ENCODE data around the gene DNAH2. TPM values are rescaled to one million over a fixed set of nuclear protein-coding genes. Genes with fewer than 3 reads are reported as not detected.
A peak's percentile ranks its signal among the peaks of the same experiment; 100 is the strongest.

The DNAH2 gene
- total RNA-seq, 1 donor from 2014 or later: 0.72 TPM

GRCh38 chr17:7833795-7834541 is 116.4 kb downstream of the DNAH2 start, which contains the start of gene KDM6B:
KDM6B (plus strand) TSS chr17:7834217; CDS start chr17:7845555, 11,338 bp downstream.
- Mint-ChIP-seq H3K9me3 (ENCODE audit: unreplicated experiment) (no peaks in the 10 kb centered on the region), H3K27me3 (ENCODE audit: unreplicated experiment) (peaks cover 41% of the 10 kb centered on the region), H3K4me3 (ENCODE audit: unreplicated experiment) (peak within 1 kb of the TSS; percentile 92), H3K4me1 (ENCODE audit: unreplicated experiment) (peaks cover 30% of the 10 kb centered on the region), H3K27ac (ENCODE audit: unreplicated experiment) (peak within 1 kb of the TSS; percentile 99), H3K36me3 (ENCODE audit: low read depth, unreplicated experiment) (no peaks in the 10 kb centered on the region)
- no peak for TF ChIP-seq CTCF (IDR thresholded peaks at IDR 0.05; ENCODE audit: unreplicated experiment)
- peak; percentile 85 for DNase-seq (ENCODE audit: low spot score)

DNA sequence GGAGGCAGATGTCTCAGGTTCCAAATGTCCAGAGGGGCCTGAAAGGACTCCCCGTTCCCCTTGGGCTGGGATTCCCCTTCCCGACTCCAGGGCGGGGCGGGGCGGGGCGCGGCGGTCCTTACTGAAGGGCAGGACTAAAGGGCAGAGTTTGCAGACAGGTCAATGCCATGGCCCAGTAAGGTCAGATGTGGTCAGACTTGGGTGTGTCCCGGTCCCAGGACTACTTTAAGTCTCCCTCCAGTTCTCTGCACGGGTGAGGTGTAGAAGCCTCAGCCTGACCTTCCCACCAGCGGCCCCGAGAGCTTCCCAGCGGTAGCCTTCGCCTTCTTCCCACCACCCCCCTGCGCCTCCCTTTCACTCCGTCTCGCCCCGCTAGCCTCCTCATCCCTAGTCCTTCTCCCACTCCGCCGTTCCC is 117.0 kb downstream of the DNAH2 start:
- no peak for TF ChIP-seq CTCF (IDR thresholded peaks at IDR 0.05; ENCODE audit: unreplicated experiment)
- Mint-ChIP-seq H3K27ac (ENCODE audit: unreplicated experiment) (peak overlapping the region; percentile 99), H3K36me3 (ENCODE audit: low read depth, unreplicated experiment) (no peaks in the 10 kb centered on the region), H3K4me3 (ENCODE audit: unreplicated experiment) (peak overlapping the region; percentile 92), H3K27me3 (ENCODE audit: unreplicated experiment) (peaks cover 41% of the 10 kb centered on the region), H3K9me3 (ENCODE audit: unreplicated experiment) (no peaks in the 10 kb centered on the region), H3K4me1 (ENCODE audit: unreplicated experiment) (peaks cover 36% of the 10 kb centered on the region)
- DNase-seq (ENCODE audit: low spot score): no peak

DNA sequence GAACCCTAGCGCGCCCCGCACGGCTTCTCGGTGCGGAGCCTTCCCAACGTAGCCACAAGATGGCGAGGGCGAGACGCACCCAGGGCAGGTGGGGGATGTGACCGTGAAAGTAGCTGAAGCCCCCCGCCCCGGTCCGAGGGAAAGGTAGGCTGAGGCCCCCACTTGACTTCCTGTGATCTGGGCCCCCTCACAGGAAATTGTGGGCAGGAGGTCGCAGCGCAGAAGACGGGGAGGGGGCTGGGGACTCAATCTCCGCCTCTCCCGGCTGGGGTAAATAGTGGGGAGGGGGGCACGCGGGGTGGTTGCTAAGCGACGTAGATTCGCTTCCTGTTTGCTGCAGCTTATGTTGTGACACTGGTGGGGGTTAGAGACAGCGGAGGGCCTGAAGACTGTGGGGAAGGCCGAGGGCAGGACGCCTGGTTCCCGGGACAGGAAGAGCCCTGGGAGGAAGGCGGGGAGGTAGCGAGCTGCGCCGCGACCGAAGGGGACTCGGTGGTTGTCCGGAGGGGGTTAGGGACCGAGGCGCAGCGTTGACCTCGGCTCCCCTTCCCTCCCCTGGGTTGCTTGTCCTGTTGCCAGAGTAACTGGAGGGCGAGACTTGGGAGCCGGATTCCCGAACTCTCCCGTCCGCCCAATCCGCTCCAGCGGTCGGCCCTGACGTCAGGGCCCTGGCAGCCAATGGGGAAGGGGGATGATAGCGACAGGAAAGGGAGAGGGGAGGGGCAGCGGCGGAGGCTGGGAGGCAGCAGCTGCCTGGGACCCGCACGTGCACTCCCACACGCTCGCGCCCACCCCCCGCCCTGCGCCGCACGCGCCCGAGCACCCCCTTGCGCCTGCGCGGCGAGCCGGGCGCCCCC is 117.6 kb downstream of the DNAH2 start:
- Mint-ChIP-seq H3K4me3 (ENCODE audit: unreplicated experiment) (peak overlapping the region; percentile 92), H3K27me3 (ENCODE audit: unreplicated experiment) (peaks cover 41% of the 10 kb centered on the region), H3K27ac (ENCODE audit: unreplicated experiment) (peak overlapping the region; percentile 99), H3K9me3 (ENCODE audit: unreplicated experiment) (no peaks in the 10 kb centered on the region), H3K36me3 (ENCODE audit: low read depth, unreplicated experiment) (peaks cover 2% of the 10 kb centered on the region), H3K4me1 (ENCODE audit: unreplicated experiment) (peaks cover 42% of the 10 kb centered on the region)
- TF ChIP-seq CTCF (IDR thresholded peaks at IDR 0.05; ENCODE audit: unreplicated experiment): peak; percentile 67
- peak; percentile 96 for DNase-seq (ENCODE audit: low spot score)

DNA sequence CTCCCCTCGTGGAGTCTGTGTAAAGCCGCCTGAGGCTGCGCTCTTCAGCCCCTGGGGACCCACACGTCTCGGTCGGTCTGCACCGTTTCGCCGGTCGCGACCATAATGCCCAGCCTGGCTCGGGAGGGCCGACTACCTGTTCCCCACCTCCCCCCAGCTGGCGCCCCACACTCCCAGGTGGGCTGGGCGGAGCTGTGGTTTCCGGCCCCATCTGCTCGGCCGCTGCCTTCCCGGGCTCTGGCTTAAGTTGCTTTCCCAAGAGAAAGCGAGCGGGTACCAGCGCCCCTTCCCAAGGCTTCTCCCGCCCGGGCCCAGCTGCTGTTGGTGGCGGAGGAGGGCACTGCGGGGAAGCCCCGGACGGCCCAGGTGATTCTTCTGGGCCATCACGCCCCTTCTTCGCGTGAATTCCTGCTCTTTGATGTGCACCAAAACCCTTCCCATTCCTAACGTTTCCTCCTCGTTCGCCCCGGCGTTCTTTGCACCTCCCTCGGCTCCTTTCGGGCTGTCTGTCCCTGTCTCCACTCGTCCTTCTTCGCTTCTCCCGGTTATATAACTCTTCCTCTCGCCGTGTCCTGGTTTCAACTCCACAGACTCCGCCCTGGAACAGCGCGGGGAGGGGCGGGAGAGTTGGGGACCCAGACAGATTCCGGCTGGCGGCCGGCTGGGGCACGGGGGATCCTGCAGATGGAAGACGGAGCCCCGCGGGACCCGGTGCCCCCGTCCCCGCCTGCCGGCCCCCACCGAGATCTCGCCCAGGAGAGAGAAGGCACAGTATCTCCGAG is 118.5 kb downstream of the DNAH2 start:
- H3K36me3 Mint-ChIP-seq (ENCODE audit: low read depth, unreplicated experiment): peaks cover 9% of the 10 kb centered on the region
- H3K4me3 Mint-ChIP-seq (ENCODE audit: unreplicated experiment): peak overlapping the region; percentile 97
- H3K4me1 Mint-ChIP-seq (ENCODE audit: unreplicated experiment): peaks cover 50% of the 10 kb centered on the region
- peak; percentile 65 for DNase-seq (ENCODE audit: low spot score)
- H3K27me3 Mint-ChIP-seq (ENCODE audit: unreplicated experiment): peaks cover 43% of the 10 kb centered on the region
- TF ChIP-seq CTCF (IDR thresholded peaks at IDR 0.05; ENCODE audit: unreplicated experiment): no peak
- H3K27ac Mint-ChIP-seq (ENCODE audit: unreplicated experiment): peak overlapping the region; percentile 99
- no peaks in the 10 kb centered on the region for H3K9me3 Mint-ChIP-seq (ENCODE audit: unreplicated experiment)

Measured in endothelial cell (in vitro differentiated cells).